H9 (cell line): Measurements from ENCODE around the gene ZC3H18. TPM values are rescaled to one million over a fixed set of nuclear protein-coding genes. Genes with fewer than 3 reads are reported as not detected.

Source experiments
- DNase-seq: peaks from one replicate; pipeline ENCODE4 v3.0.0-alpha.2; 2017
- H2AFZ ChIP-seq: one replicate; pipeline ENCODE4 v1.6.1; 2013; ENCODE audit warnings: mild to moderate bottlenecking, low read length, control low read depth, moderate library complexity
- H2AK5ac ChIP-seq: 2 replicates; pipeline ENCODE4 v1.6.1; 2013; ENCODE audit warnings: low read length, control low read depth, mixed read lengths; ENCODE audit not compliant: insufficient read length
- H2BK120ac ChIP-seq: one replicate; pipeline ENCODE4 v1.6.1; 2013; ENCODE audit warnings: low read depth, mild to moderate bottlenecking, low read length, control low read depth, inconsistent platforms; ENCODE audit not compliant: poor library complexity, severe bottlenecking
- H2BK12ac ChIP-seq: 2 replicates; pipeline ENCODE4 v1.6.1; 2013; ENCODE audit warnings: low read length, control low read depth, mixed read lengths, low read depth; ENCODE audit not compliant: insufficient read length
- H2BK15ac ChIP-seq: 2 replicates; pipeline ENCODE4 v1.6.1; 2013; ENCODE audit warnings: low read depth, low read length, control low read depth
- H2BK20ac ChIP-seq: one replicate; pipeline ENCODE4 v1.6.1; 2013; ENCODE audit warnings: low read depth, mild to moderate bottlenecking, low read length, control low read depth, inconsistent platforms; ENCODE audit not compliant: poor library complexity, severe bottlenecking
- H2BK5ac ChIP-seq: 2 replicates; pipeline ENCODE4 v1.6.1; 2013; ENCODE audit warnings: low read length, control low read depth, mixed read lengths; ENCODE audit not compliant: insufficient read length
- H3K14ac ChIP-seq: 2 replicates; pipeline ENCODE4 v1.6.1; 2013; ENCODE audit warnings: low read length, control low read depth; ENCODE audit not compliant: insufficient read depth
- H3K18ac ChIP-seq: 2 replicates; pipeline ENCODE4 v1.6.1; 2013; ENCODE audit warnings: low read depth, mild to moderate bottlenecking, mixed read lengths, low read length, control low read depth; ENCODE audit not compliant: insufficient read length
- H3K23ac ChIP-seq: 2 replicates; pipeline ENCODE4 v1.6.1; 2013; ENCODE audit warnings: low read length, control low read depth, mixed read lengths, low read depth; ENCODE audit not compliant: insufficient read length
- H3K23me2 ChIP-seq: 2 replicates; pipeline ENCODE4 v1.6.1; 2013; ENCODE audit warnings: low read depth, mild to moderate bottlenecking, mixed read lengths, low read length, control low read depth; ENCODE audit not compliant: insufficient read length, poor library complexity, severe bottlenecking
- H3K27ac ChIP-seq: 2 replicates; pipeline ENCODE4 v1.5.1; 2013; ENCODE audit warnings: low read length, control low read depth, mixed read lengths, low read depth; ENCODE audit not compliant: insufficient read length
- H3K27me3 ChIP-seq: 2 replicates; pipeline ENCODE4 v1.6.1; 2013; ENCODE audit warnings: low read length, control low read depth, inconsistent platforms; ENCODE audit not compliant: insufficient read depth
- H3K4ac ChIP-seq: 2 replicates; pipeline ENCODE4 v1.6.1; 2013; ENCODE audit warnings: low read depth, mild to moderate bottlenecking, control low read depth, inconsistent platforms, low read length, moderate library complexity
- H3K4me1 ChIP-seq: 2 replicates; pipeline ENCODE4 v1.6.1; 2013; ENCODE audit warnings: low read length, control low read depth, inconsistent platforms; ENCODE audit not compliant: insufficient read depth
- H3K4me2 ChIP-seq: 2 replicates; pipeline ENCODE4 v1.6.1; 2013; ENCODE audit warnings: low read length, control low read depth, mixed read lengths; ENCODE audit not compliant: insufficient read length, insufficient read depth
- H3K56ac ChIP-seq: 2 replicates; pipeline ENCODE4 v1.6.1; 2013; ENCODE audit warnings: low read depth, mild to moderate bottlenecking, mixed read lengths, low read length, control low read depth; ENCODE audit not compliant: insufficient read length
- H3K79me1 ChIP-seq: 2 replicates; pipeline ENCODE4 v1.6.1; 2013; ENCODE audit warnings: low read depth, mild to moderate bottlenecking, moderate library complexity, low read length, control low read depth, inconsistent platforms; ENCODE audit not compliant: insufficient read depth, poor library complexity, severe bottlenecking
- H3K79me2 ChIP-seq: 2 replicates; pipeline ENCODE4 v1.6.1; 2013; ENCODE audit warnings: low read length, control low read depth, inconsistent platforms; ENCODE audit not compliant: insufficient read depth
- H3K9ac ChIP-seq: 2 replicates; pipeline ENCODE4 v1.6.1; 2013; ENCODE audit warnings: low read length, control low read depth, mixed read lengths; ENCODE audit not compliant: insufficient read length; ENCODE audit errors: extremely low read depth
- H3K9me3 ChIP-seq: one replicate; pipeline ENCODE4 v1.6.1; 2013; ENCODE audit warnings: low read depth, low read length, inconsistent platforms; ENCODE audit not compliant: control insufficient read depth
- H3T11ph ChIP-seq: one replicate; pipeline ENCODE4 v1.6.1; 2013; ENCODE audit warnings: mild to moderate bottlenecking, low read length, control low read depth, inconsistent platforms
- H4K20me1 ChIP-seq: one replicate; pipeline ENCODE4 v1.6.1; 2013; ENCODE audit not compliant: control insufficient read depth, insufficient read length, insufficient read depth
- H4K5ac ChIP-seq: 2 replicates; pipeline ENCODE4 v1.6.1; 2013; ENCODE audit warnings: low read depth, mild to moderate bottlenecking, mixed read lengths, low read length, control low read depth; ENCODE audit not compliant: insufficient read length
- H4K8ac ChIP-seq: replicated peaks from 2 replicates; pipeline ENCODE4 v1.6.1; 2013; ENCODE audit warnings: low read length, control low read depth, mixed read lengths, low read depth; ENCODE audit not compliant: insufficient read length
- H4K91ac ChIP-seq: 2 replicates; pipeline ENCODE4 v1.6.1; 2013; ENCODE audit warnings: low read depth, mild to moderate bottlenecking, moderate library complexity, mixed read lengths, low read length, control low read depth; ENCODE audit not compliant: insufficient read length
- H3K27ac Mint-ChIP-seq, 3 experiments: 2 replicates in 2 of 3; 3 replicates in 1 of 3; pipeline ENCODE4 v1.8.0; 2020 to 2021; ENCODE audit warnings: mixed read lengths in 3 of 3, mild to moderate bottlenecking in 1 of 3, moderate library complexity in 1 of 3
- H3K27me3 Mint-ChIP-seq: 2 replicates; pipeline ENCODE4 v1.8.0; 2021; ENCODE audit warnings: low read depth, mild to moderate bottlenecking, moderate library complexity, mixed read lengths
- H3K36me3 Mint-ChIP-seq, 3 experiments: 2 replicates in 2 of 3; 3 replicates in 1 of 3; pipeline ENCODE4 v1.8.0; 2020 to 2021; ENCODE audit warnings: low read depth in 3 of 3, mixed read lengths in 3 of 3; ENCODE audit not compliant: insufficient read depth in 1 of 3
- H3K4me1 Mint-ChIP-seq, 2 experiments: 2 replicates each; pipeline ENCODE4 v1.8.0; 2020; ENCODE audit warnings: mixed read lengths in 2 of 2
- H3K4me3 Mint-ChIP-seq, 2 experiments: 2 replicates in 1 of 2; 3 replicates in 1 of 2; pipeline ENCODE4 v1.8.0; 2020 to 2021; ENCODE audit warnings: mild to moderate bottlenecking in 2 of 2, mixed read lengths in 2 of 2, moderate library complexity in 1 of 2
- H3K9me3 Mint-ChIP-seq, 2 experiments: 2 replicates in 1 of 2; 3 replicates in 1 of 2; pipeline ENCODE4 v1.8.0; 2020; ENCODE audit warnings: mild to moderate bottlenecking in 2 of 2, mixed read lengths in 2 of 2, moderate library complexity in 1 of 2
- CTCF ChIP-seq: fragments of 200-600 bp; sonication (generic); conservative IDR thresholded peaks from 3 replicates; pipeline ENCODE4 v1.8.0; 2021; ENCODE audit warnings: antibody characterized with exemption, mild to moderate bottlenecking
- WGBS: extraction: QIAGEN DNeasy Blood & Tissue Kit; methylation state at CpG from one replicate; pipeline ENCODE4 v1.1.7; 2013; ENCODE audit warnings: missing lambda C conversion rate, low lambda C conversion rate, mixed read lengths; ENCODE audit not compliant: insufficient read length; ENCODE audit errors: extremely low coverage; 5-methylcytosine and 5-hydroxymethylcytosine counted together
- total RNA-seq: library from RNA; stranded (reverse); gene quantifications from 2 replicates; pipeline ENCODE4 v1.2.1, GENCODE V29; 2021

Gene ZC3H18
- total RNA-seq, 1 experiment from 2014 or later, result 69.7 TPM

- Mint-ChIP-seq H3K9me3 (no peaks in the 10 kb centered on the region), H3K27me3 (peaks cover 2% of the 10 kb centered on the region; the same call in 1 of the 2 replicates), H3K4me1 (peaks cover under 1 to 12% of the 10 kb centered on the region in 2 experiments; a peak in 3 of 4 replicates), H3K4me3 (no peak overlapping the region), H3K36me3 (peaks cover 2 to 19% (median 10%) of the 10 kb centered on the region in 3 experiments; a peak in 6 of 7 replicates), H3K27ac (no peak overlapping the region; a peak in 1 of 7 replicates)
- Histone ChIP-seq H3K27ac (no peak overlapping the region), H3K9ac (no peak overlapping the region), H2AFZ (no peak overlapping the region), H3K9me3 (no peaks in the 10 kb centered on the region), H3K23ac (no peak overlapping the region), H2BK12ac (no peak overlapping the region), H3K79me1 (no peaks in the 10 kb centered on the region), H4K91ac (no peak overlapping the region), H4K20me1 (no peaks in the 10 kb centered on the region), H3K79me2 (no peaks in the 10 kb centered on the region), H3K27me3 (no peaks in the 10 kb centered on the region), H3T11ph (no peak overlapping the region), H3K4me2 (no peak overlapping the region), H2BK120ac (no peak overlapping the region), H3K18ac (no peak overlapping the region), H3K4me1 (no peaks in the 10 kb centered on the region), H4K5ac (no peak overlapping the region), H4K8ac (no peak overlapping the region), H2BK5ac (no peak overlapping the region), H3K56ac (no peak overlapping the region), H2BK20ac (no peak overlapping the region), H3K23me2 (peaks cover 7% of the 10 kb centered on the region), H3K4ac (no peak overlapping the region), H2AK5ac (no peak overlapping the region), H3K14ac (no peak overlapping the region), H2BK15ac (no peak overlapping the region)
- WGBS, result no CpG with 5 or more reads among the region's 11 CpGs
- no peak for TF ChIP-seq CTCF
- no peak for DNase-seq
These were observed 39.4 kb upstream of the ZC3H18 start for GRCh38 chr16:88530858-88531203.
